ENCODE results near the gene CGB1. TPM values are rescaled to one million over a fixed set of nuclear protein-coding genes. Genes with fewer than 3 reads are reported as not detected.
"Not testable (repeated sequence)": the region's sequence is repeated elsewhere in the genome, so short reads cannot be mapped to it uniquely, and the experiment has no call there.

The CGB1 gene
- not detected in 2 replicates for total RNA-seq (2012; rRNA removed)

DNA sequence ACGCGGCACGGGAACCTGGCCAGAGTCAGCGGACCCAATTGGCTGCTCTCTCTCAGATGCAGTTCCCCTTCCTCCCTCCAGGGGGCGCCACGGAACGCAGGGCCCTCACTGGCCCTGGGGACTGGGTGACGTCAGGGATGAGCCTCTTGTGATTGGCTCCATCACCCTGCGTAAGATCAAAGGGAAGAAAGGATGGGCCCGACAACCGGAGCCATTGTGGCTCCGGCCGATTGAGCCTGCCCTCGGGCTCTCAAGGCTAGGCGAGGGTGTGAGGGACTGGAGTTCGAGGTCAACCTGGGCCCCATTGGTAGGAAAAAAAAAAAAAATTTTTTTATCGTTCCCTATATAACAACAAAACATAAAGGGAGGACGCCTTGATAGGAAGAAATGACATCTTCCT lies at the start of gene CGB1:
CGB1 (minus strand) TSS at position 81 of the 400 bp plus-strand sequence. CDS start 184 bp downstream, outside the sequence.
- H3K9ac ChIP-seq (ENCODE audit: low read depth, low read length); H3K4me3 ChIP-seq (ENCODE audit: low read length); H3K36me3 ChIP-seq (ENCODE audit: insufficient read depth, low read length); H3K4me2 ChIP-seq (ENCODE audit: low read length); H3K27me3 ChIP-seq (ENCODE audit: control insufficient read depth, insufficient read depth, low read length); H3K9me3 ChIP-seq (replicated peaks; ENCODE audit: low read length): not testable (repeated sequence)
- H3K4me1 ChIP-seq (ENCODE audit: control insufficient read depth, insufficient read depth, low read length): peaks cover 12% of the 10 kb centered on the region

DNA sequence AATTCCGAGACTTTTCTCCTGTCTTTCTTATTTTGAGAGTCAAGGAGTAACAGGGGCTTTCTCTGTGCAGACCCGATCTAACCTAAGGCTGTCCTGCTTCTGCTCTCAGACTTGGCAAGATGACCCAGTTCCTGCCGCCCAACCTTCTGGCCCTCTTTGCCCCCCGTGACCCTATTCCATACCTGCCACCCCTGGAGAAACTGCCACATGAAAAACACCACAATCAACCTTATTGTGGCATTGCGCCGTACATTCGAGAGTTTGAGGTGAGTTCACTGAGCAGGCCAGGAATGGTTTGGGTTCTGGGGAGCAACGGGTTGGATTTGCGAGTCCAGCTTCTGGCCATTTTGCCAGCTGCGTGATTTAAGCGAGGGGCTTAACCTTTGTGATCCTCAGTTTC lies 49.6 kb upstream of the CGB1 start:
- Histone ChIP-seq H3K4me3 (ENCODE audit: low read length) (peak overlapping the region; percentile 91), H3K4me1 (ENCODE audit: control insufficient read depth, insufficient read depth, low read length) (peaks cover 17% of the 10 kb centered on the region), H3K9me3 (replicated peaks; ENCODE audit: low read length) (no peaks in the 10 kb centered on the region), H3K4me2 (ENCODE audit: low read length) (peak overlapping the region; percentile 100), H3K27me3 (ENCODE audit: control insufficient read depth, insufficient read depth, low read length) (peaks cover 3% of the 10 kb centered on the region), H3K9ac (ENCODE audit: low read depth, low read length) (peak overlapping the region; percentile 93), H3K36me3 (ENCODE audit: insufficient read depth, low read length) (peaks cover 38% of the 10 kb centered on the region)

DNA sequence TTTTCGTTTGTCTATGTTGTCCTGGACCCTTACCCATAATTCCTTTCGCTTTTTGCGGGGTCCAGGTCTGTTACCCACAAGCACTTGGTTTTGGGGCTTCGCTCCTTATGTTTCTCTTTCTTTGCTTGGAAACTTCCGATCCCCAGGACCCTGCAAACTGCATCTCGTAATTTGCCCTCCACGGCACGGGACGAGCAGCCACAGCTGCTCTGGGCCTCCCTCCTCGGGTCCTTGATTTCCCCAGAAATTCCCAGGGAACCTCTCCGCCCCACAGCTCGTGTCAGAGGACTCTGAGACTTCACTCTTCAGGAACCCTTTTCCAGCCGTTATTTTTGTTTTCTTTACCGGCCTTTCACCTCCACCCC lies 49.2 kb upstream of the CGB1 start:
- H3K36me3 ChIP-seq (ENCODE audit: insufficient read depth, low read length): peaks cover 33% of the 10 kb centered on the region
- peaks cover 3% of the 10 kb centered on the region for H3K27me3 ChIP-seq (ENCODE audit: control insufficient read depth, insufficient read depth, low read length)
- H3K9me3 ChIP-seq (replicated peaks; ENCODE audit: low read length): no peaks in the 10 kb centered on the region
- peaks cover 17% of the 10 kb centered on the region for H3K4me1 ChIP-seq (ENCODE audit: control insufficient read depth, insufficient read depth, low read length)
- peak overlapping the region; percentile 100 for H3K4me2 ChIP-seq (ENCODE audit: low read length)
- peak overlapping the region; percentile 93 for H3K9ac ChIP-seq (ENCODE audit: low read depth, low read length)
- H3K4me3 ChIP-seq (ENCODE audit: low read length): peak overlapping the region; percentile 91

DNA sequence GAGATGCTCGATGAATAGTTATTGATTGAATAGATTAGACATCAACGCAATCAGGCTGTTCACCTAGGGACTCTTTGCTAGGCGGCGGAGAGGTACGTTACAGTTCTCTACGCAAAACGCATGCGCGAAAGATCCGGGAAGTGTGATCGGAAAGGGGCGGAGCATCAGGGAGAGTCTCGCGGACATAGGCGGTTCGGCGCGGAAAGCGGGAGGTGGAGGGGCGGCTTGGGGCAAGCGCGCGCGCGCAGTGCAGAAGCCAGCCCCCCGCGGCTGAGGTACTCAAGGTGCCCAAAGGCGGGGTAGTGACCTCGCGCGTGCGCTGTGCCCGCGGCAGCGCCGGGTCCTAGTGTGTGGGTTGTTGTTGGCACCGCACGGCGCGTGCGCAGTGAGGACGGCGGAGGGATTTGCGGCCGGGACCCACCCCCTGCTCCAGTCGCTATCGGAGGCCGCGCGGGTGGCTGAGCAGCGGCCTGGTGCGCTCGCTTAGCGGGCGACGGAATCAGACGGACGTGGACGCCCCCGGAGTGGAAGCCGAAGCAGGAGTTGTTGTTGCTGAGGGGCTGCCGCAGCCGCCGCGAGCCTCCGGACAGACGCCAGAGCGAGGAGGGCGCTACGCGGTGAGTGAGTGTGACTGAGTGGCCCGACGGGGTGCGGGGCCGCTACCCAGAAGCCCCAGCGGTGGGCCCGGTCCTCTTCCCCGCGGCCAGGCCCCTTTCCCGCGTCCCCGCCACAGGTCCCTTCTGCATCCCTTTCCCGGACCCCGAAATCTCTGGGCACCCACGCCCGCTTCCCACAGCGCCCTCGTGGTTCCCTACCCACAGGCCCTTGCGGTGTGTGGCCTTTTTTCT lies 48.5 kb upstream of the CGB1 start, which contains the start of gene SNRNP70:
SNRNP70 (plus strand) TSS at position 432 of the 848 bp plus-strand sequence. CDS start 964 bp downstream, outside the sequence.
- H3K27me3 ChIP-seq (ENCODE audit: control insufficient read depth, insufficient read depth, low read length): peaks cover 3% of the 10 kb centered on the region
- peak within 1 kb of the TSS; percentile 93 for H3K9ac ChIP-seq (ENCODE audit: low read depth, low read length)
- peaks cover 17% of the 10 kb centered on the region for H3K4me1 ChIP-seq (ENCODE audit: control insufficient read depth, insufficient read depth, low read length)
- H3K9me3 ChIP-seq (replicated peaks; ENCODE audit: low read length): no peaks in the 10 kb centered on the region
- peak within 1 kb of the TSS; percentile 100 for H3K4me2 ChIP-seq (ENCODE audit: low read length)
- peak within 1 kb of the TSS; percentile 91 for H3K4me3 ChIP-seq (ENCODE audit: low read length)
- H3K36me3 ChIP-seq (ENCODE audit: insufficient read depth, low read length): peaks cover 27% of the 10 kb centered on the region

GRCh38 chr19:49084206-49085019 lies 47.7 kb upstream of the CGB1 start:
- Histone ChIP-seq H3K27me3 (ENCODE audit: control insufficient read depth, insufficient read depth, low read length) (peaks cover 3% of the 10 kb centered on the region), H3K4me1 (ENCODE audit: control insufficient read depth, insufficient read depth, low read length) (peaks cover 17% of the 10 kb centered on the region), H3K4me2 (ENCODE audit: low read length) (peak overlapping the region; percentile 100), H3K9me3 (replicated peaks; ENCODE audit: low read length) (no peaks in the 10 kb centered on the region), H3K9ac (ENCODE audit: low read depth, low read length) (peak overlapping the region; percentile 93), H3K36me3 (ENCODE audit: insufficient read depth, low read length) (peaks cover 22% of the 10 kb centered on the region), H3K4me3 (ENCODE audit: low read length) (peak overlapping the region; percentile 91)

DNA sequence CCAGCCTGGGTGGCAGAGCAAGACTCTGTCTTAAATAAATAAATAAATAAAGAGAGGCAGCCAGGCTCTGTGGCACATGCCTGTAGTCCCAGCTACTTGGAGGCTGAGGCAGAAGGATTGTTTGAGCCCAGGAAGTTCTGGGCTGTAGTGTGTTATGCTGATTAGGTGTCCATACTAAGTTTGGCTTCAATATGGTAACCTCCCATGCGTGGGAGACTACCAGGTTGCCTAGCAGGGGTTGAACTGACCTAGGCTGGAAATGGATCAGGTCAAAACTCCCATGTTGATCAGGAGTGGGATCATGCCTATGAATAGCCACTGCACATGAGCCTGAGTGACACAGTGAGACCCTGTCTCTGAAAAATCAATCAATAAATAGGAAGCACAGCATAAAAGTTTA lies 44.6 kb upstream of the CGB1 start:
- Histone ChIP-seq H3K36me3 (ENCODE audit: insufficient read depth, low read length) (peaks cover under 1% of the 10 kb centered on the region), H3K4me2 (ENCODE audit: low read length) (no peak overlapping the region), H3K4me3 (ENCODE audit: low read length) (no peak overlapping the region), H3K9me3 (replicated peaks; ENCODE audit: low read length) (no peaks in the 10 kb centered on the region), H3K9ac (ENCODE audit: low read depth, low read length) (no peak overlapping the region), H3K27me3 (ENCODE audit: control insufficient read depth, insufficient read depth, low read length) (peaks cover 3% of the 10 kb centered on the region), H3K4me1 (ENCODE audit: control insufficient read depth, insufficient read depth, low read length) (peaks cover 5% of the 10 kb centered on the region)

DNA sequence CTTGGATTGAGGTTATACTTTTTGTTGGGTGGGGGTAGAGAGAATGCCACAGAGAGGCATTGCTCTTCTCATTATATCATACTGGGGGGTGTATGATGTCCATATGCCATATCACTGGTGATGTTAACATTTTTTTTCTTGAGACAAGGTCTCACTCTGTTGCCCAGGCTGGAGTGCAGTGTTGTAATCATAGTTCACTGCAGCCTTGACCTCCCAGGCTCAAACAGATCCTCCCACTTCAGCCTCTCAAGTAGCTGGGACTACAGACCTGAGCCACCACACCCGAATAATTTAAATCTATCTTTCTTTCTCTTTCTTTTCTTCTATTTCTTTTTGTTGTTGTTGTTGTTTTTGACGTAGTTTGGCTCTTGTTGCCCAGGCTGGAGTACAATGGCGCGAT lies 43.7 kb upstream of the CGB1 start:
- peaks cover 3% of the 10 kb centered on the region for H3K27me3 ChIP-seq (ENCODE audit: control insufficient read depth, insufficient read depth, low read length)
- peaks cover 4% of the 10 kb centered on the region for H3K4me1 ChIP-seq (ENCODE audit: control insufficient read depth, insufficient read depth, low read length)
- no peaks in the 10 kb centered on the region for H3K9me3 ChIP-seq (replicated peaks; ENCODE audit: low read length)
- H3K9ac ChIP-seq (ENCODE audit: low read depth, low read length): no peak overlapping the region
- no peaks in the 10 kb centered on the region for H3K36me3 ChIP-seq (ENCODE audit: insufficient read depth, low read length)
- H3K4me2 ChIP-seq (ENCODE audit: low read length): no peak overlapping the region
- no peak overlapping the region for H3K4me3 ChIP-seq (ENCODE audit: low read length)

DNA sequence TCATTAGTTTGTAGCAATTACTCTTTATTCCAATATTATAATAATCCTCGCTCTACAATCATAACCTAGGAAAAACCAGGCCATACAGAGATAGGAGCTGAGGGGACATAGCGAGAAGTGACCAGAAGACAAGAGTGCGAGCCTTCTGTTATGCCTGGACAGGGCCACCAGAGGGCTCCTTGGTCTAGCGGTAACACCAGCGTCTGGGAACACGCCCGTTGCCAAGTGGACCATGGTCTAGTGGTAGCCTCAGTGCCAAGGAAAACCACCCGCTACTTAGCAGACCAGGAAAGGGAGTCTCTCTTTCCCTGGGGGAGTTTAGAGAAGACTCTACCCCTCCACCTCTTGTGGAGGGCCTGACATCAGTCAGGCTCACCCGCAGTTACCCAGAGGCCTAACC lies 38.2 kb upstream of the CGB1 start:
- H3K36me3 ChIP-seq (ENCODE audit: insufficient read depth, low read length); H3K4me2 ChIP-seq (ENCODE audit: low read length); H3K4me1 ChIP-seq (ENCODE audit: control insufficient read depth, insufficient read depth, low read length); H3K4me3 ChIP-seq (ENCODE audit: low read length); H3K9me3 ChIP-seq (replicated peaks; ENCODE audit: low read length); H3K9ac ChIP-seq (ENCODE audit: low read depth, low read length): not testable (repeated sequence)
- peaks cover 23% of the 10 kb centered on the region for H3K27me3 ChIP-seq (ENCODE audit: control insufficient read depth, insufficient read depth, low read length)

DNA sequence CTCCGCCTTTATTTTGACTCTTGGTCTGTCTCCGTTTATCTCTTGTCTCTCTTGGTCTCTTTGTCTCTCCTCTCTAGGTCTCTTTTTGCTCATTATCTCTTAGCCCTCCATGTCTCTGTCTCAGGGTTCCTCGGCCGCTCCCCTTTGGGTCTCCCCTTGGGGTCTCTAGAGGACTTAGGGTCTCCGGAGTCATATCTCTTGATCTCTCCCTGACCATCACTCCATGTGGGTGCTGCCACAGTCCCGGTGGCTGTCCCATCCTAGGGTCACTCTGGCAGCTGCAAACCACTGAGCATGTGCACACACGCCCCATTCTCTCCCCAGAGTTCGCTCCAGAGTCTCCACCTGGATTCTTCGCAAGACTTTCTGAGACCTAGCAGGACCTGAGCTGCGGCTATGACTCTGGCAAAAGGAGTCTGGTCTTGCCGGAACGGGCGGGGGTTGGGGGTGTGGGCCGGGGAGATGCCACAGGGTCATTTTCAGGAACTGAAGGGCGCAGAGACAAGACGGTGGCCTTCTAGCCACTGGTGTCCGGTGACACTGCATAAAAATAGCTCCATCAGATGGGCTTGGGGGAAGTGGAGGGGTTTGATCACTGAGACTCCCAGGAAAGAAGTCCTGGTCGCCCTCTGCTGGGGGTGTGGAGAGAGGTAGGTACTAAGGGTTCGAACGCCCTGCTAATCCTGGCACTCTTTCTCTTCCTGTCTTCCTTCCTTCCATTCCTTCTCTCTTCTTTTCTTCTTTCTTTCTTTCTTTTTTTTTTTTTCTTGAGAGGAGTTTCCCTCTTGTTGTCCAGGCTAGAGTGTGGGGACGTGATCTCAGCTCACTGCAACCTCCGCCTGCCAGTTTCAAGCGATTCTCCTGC lies 37.1 kb upstream of the CGB1 start:
- H3K27me3 ChIP-seq (ENCODE audit: control insufficient read depth, insufficient read depth, low read length): peaks cover 23% of the 10 kb centered on the region
- H3K36me3 ChIP-seq (ENCODE audit: insufficient read depth, low read length): no peaks in the 10 kb centered on the region
- H3K4me3 ChIP-seq (ENCODE audit: low read length): no peak overlapping the region

DNA sequence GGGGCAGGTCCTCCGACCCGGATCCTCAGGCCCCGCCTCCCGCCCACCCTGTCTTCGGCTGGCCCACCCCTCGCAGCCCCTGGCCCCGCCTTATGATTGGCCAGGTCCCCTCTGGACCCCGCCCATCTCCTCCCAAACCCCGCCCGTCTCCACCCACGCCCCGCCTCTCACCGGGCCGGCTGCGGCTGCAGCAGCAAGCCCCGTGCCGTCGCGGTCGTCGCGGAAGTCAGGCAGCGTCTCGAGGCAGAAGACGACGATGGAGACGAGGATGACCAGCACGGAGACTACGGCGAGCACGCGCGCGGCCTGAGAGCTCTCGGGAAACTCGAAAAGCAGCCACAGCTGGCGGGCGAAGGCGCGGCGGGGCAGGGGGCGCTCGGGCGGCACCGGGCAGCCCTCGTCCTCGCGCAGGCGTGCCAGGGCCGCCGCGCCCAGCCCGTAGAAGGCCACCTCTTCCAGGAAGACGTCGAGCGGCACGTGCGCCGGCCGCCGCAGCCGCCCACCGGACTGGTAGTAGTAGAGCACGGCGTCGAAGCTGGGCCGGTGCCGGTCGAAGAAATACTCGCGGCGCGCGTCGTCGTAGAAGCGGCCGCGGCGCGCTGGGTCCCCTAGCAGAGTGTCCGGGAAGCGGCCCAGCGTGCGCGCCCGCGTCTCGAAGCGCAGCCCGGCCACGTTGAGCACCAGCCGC lies 35.3 kb upstream of the CGB1 start:
- H3K9ac ChIP-seq (ENCODE audit: low read depth, low read length): no peak overlapping the region
- peak overlapping the region; percentile 30 for H3K4me3 ChIP-seq (ENCODE audit: low read length)

More for the DNA sequence above, 37.1 kb upstream of the CGB1 start:
- Histone ChIP-seq H3K9ac (ENCODE audit: low read depth, low read length) (no peak overlapping the region), H3K4me2 (ENCODE audit: low read length) (no peak overlapping the region), H3K4me1 (ENCODE audit: control insufficient read depth, insufficient read depth, low read length) (no peaks in the 10 kb centered on the region), H3K9me3 (replicated peaks; ENCODE audit: low read length) (no peaks in the 10 kb centered on the region)

More for the DNA sequence above, 35.3 kb upstream of the CGB1 start:
- no peaks in the 10 kb centered on the region for H3K4me1 ChIP-seq (ENCODE audit: control insufficient read depth, insufficient read depth, low read length)
- no peaks in the 10 kb centered on the region for H3K36me3 ChIP-seq (ENCODE audit: insufficient read depth, low read length)
- no peaks in the 10 kb centered on the region for H3K9me3 ChIP-seq (replicated peaks; ENCODE audit: low read length)
- peaks cover 28% of the 10 kb centered on the region for H3K27me3 ChIP-seq (ENCODE audit: control insufficient read depth, insufficient read depth, low read length)
- H3K4me2 ChIP-seq (ENCODE audit: low read length): peak overlapping the region; percentile 56

Data from skeletal muscle satellite cell (primary cell).